Measurements from ENCODE around the gene L3HYPDH. TPM values are rescaled to one million over a fixed set of nuclear protein-coding genes. Genes with fewer than 3 reads are reported as not detected.
"Not testable (repeated sequence)": the region's sequence is repeated elsewhere in the genome, so short reads cannot be mapped to it uniquely, and the experiment has no call there.

L3HYPDH gene
- total RNA-seq, 1 donor from 2014 or later: 9.1 TPM

DNA sequence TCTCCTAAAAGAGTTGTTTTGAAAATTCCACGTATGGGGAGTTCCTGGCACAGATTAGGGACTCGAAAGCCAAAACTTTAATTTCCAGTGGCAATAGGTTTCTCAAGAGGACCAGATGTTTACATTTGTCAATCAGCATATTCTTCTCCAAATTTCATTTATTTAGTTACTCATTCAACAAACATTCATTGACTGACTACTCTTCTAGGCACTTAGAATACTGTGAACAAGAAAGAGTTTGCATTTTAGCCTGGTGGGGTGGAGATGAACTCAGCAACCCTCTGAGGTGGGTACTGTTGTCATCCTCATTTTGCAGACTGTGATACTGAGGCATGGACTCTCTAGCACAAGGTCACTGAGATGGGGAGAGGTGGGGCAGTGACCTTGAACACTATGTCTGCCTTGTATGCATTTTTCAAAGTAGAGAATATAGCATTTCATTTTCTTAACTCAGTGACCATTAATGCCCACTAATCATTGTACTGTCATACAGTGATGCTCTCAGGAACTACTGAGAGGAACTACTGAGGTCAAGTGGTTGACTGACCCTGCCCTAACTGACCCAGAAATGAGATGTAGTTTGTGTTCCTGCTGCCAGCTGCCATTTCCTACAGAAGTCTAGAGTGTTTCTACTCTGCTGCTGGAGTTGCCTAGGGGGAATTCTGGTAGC, 2.2 kb downstream of the L3HYPDH start:
- intact Hi-C loops (cut with DNase I): no loop called here
- DNase-seq (no peak), ATAC-seq (ENCODE audit: poor library complexity) (no peak)

DNA sequence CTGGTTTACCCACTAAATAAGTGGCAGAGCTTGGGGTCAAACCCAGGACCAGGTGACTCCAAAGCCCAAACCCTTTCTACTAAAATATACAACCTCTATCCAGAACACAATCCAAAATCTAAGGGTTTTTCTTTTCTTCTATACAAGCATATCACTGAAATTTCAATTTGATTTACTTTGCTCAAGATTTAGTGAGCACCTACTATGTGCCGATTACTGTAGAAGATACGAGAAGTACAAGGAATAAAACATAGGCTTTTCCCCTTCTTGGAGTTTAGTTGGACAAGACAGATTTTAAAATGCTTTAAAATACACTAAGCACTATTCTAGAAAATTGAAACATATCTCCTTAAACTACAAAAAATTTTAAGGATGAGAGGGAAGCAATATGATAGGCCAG, 2.8 kb downstream of the L3HYPDH start:
- no peak for ATAC-seq (ENCODE audit: poor library complexity)
- intact Hi-C loops (cut with DNase I): no loop called here
- no peak for DNase-seq

GRCh38 chr14:59480166-59480565, 4.0 kb downstream of the L3HYPDH start:
- no peak for ATAC-seq (ENCODE audit: poor library complexity)
- intact Hi-C loops (cut with DNase I): no loop called here
- DNase-seq: no peak

DNA sequence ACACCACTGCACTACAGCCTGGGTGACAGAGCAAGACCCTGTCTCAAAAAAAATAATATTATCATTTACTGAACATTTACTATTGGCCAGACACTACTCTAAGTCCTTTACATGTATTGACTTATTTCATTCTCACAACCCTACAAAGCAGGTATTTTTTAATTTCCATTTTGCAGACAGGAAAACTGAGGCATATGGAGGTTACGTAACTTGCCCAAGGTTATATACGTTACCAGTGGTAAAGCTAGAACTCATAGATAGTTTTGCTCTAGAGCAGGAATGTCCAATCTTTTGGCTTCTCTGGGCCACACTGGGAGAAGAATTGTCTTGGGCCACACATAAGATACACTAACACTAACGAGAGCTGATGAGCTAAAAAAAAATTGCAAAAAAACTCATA, 5.7 kb downstream of the L3HYPDH start:
- no peak for ATAC-seq (ENCODE audit: poor library complexity)
- intact Hi-C loops (cut with DNase I): no loop called here
- DNase-seq: no peak

DNA sequence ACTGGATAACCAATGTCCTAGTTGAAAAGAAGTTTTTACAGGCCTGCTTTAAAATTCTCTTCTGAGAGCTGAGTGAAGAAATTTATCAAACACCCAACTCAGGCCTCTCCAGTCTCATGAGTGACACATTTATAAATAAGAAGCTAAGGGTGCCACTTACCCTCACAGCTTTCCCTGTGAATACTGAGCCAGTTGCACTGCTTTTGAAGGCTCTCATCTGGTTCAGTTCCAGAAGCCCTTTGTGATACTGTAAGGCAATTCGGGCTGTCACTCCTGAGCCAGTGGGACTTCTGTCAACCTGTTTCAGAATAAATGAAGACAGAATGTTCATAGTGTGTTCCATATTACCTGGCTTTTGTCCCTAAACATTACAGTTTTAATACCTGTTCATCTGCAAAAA, 8.5 kb downstream of the L3HYPDH start:
- intact Hi-C loops (cut with DNase I): no loop called here
- peak; percentile 71 for ATAC-seq (ENCODE audit: poor library complexity)
- DNase-seq: no peak

- ATAC-seq (ENCODE audit: poor library complexity): peak; percentile 22
Measured at GRCh38 chr14:59474172-59474571, 10.0 kb downstream of the L3HYPDH start.

DNA sequence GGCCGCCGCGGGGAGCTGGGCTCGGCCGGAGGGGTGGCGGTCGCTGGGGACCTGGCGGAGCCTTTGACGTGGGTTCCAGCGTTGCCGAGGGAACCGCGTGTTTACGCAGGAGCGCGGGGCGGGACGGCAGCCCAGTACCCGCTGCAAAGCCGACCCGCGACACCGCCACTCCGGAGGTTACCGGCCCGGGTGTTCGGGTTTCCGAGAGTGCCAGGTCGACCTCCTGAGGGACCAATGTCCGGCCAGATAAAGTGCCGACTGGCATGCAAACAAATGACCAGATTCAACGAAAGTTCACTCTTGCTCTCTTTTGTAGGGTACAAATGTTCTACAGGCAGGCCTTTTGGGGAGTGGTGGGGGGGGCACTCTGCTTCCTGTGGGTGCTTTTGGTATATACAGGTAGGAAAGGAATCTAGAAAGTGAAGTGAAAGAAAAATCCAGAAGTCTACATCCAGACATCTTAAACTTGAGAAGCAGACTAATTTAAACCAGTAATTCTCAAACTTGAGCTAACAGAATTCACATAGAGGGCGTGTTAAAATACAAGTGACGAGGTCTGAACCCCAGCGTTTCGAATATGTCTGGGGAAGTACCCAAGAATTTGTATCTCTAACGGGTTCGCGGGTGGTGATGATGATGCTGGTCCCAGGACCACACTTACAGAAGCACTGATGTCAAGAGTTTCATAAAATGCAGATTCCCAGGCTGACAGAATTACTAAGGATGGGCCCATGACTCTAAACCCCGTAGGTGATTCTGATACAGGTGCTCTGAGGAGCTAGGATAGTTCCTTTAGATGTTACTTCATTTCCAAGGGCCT, 18.7 kb downstream of the L3HYPDH start, which contains the start of gene GPR135:
Gene GPR135, minus strand, starts transcription at position 65 of the 820 bp plus-strand sequence. CDS start 154 bp downstream, outside the sequence.
- DNase-seq (peak; percentile 73), ATAC-seq (ENCODE audit: poor library complexity) (peak; percentile 73)
- intact Hi-C loops (cut with DNase I): no loop called here

More at GRCh38 chr14:59474172-59474571, 10.0 kb downstream of the L3HYPDH start:
- DNase-seq: no peak
- intact Hi-C loops (cut with DNase I): no loop called here

- ATAC-seq (ENCODE audit: poor library complexity) (peak; percentile 94), DNase-seq (peak; percentile 81)
- intact Hi-C loops (cut with DNase I): no loop called here
Measured at GRCh38 chr14:59464486-59465315, 19.5 kb downstream of the L3HYPDH start.

DNA sequence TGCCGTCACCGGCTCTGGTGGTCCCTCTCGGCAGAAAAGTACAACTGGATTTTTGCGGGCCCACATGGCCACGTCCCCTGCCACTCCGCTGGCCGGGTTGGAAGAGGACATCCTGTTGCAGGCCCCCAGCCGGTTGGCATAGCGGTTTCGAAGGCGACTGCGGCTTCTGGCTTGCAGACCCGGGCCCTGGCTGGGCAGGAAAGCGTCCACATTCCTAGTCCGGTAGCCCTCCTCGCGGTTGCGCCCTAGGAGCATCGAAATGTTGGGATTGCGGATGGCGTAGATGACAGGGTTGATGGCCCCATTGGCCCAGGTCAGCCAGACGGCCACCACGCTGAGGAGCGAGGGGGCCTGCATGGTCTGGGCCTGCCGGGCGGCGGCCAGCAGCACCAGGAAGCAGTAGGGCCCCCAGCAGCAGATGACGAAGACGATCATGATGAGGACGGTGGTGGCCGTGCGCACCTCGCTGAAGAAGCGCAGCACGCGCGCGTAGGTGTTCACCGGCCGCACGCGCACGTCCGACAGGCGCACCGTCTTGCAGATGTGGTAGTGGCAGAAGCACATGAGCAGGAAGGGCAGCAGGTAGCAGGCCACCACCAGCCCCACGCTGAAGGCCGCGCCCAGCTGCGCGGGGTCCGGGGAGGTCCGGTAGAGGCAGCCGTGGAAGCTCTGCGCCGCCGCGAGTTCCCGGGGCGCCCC, 20.3 kb downstream of the L3HYPDH start:
- intact Hi-C loops (cut with DNase I): no loop called here
- DNase-seq (no peak), ATAC-seq (ENCODE audit: poor library complexity) (no peak)

GRCh38 chr14:59461891-59462290, 22.3 kb downstream of the L3HYPDH start:
- no peak for ATAC-seq (ENCODE audit: poor library complexity)
- DNase-seq: no peak
- intact Hi-C loops (cut with DNase I): no loop called here

GRCh38 chr14:59460378-59460777, 23.8 kb downstream of the L3HYPDH start:
- ATAC-seq (ENCODE audit: poor library complexity): no peak
- no peak for DNase-seq
- intact Hi-C loops (cut with DNase I): no loop called here

- DNase-seq: no peak
- no peak for ATAC-seq (ENCODE audit: poor library complexity)
- intact Hi-C loops (cut with DNase I): no loop called here
Measured at GRCh38 chr14:59458486-59458885, 25.7 kb downstream of the L3HYPDH start.

DNA sequence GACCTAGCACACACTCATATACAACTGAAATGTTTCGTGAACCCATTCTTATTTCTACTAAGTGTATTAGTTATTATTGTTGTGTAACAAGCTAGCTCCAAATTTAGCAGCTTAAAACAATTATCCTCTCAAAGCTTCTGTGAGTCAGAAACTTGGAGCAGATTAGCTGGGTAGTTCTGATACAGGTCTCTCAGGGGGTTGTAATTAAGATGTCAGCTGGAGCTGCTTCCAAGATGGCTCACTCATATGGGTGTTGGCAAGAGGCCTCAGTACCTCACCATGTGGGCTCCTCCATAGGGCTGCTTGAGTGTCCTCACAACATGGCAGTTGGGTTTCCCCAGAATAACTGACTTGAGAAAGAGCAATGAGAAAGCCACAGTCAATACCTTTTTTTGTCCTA, 28.8 kb downstream of the L3HYPDH start:
- intact Hi-C loops (cut with DNase I): no loop called here
- ATAC-seq (ENCODE audit: poor library complexity) (no peak), DNase-seq (no peak)

GRCh38 chr14:59454139-59454538, 30.1 kb downstream of the L3HYPDH start:
- intact Hi-C loops (cut with DNase I): no loop called here
- no peak for DNase-seq
- ATAC-seq (ENCODE audit: poor library complexity): peak; percentile 79

- intact Hi-C loops (cut with DNase I): no loop called here
- ATAC-seq (ENCODE audit: poor library complexity) (no peak), DNase-seq (no peak)
Measured at GRCh38 chr14:59451849-59452248, 32.4 kb downstream of the L3HYPDH start.

- no peak for DNase-seq
- intact Hi-C loops (cut with DNase I): no loop called here
- ATAC-seq (ENCODE audit: poor library complexity): no peak
Measured at GRCh38 chr14:59450716-59451115, 33.5 kb downstream of the L3HYPDH start.

DNA sequence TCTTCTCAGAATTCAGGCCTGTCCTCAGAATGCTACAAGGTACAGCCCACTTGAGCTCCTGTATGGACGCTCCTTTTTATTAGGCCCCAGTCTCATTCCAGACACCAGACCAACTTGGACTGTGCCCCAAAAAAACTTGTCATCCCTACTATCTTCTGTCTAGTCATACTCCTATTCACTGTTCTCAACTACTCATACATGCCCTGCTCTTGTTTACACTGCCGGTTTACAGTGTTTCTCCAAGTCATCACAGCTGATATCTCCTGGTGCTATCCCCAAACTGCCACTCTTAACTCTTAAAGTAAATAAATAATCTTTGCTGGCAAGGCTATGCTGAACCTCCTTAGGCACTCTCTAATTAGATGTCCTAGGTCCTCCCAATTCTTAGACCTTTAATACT, 35.5 kb downstream of the L3HYPDH start:
- ATAC-seq (ENCODE audit: poor library complexity); intact Hi-C loops (cut with DNase I); DNase-seq: not testable (repeated sequence)

GRCh38 chr14:59439256-59439965, 44.8 kb downstream of the L3HYPDH start:
- intact Hi-C loops (cut with DNase I): no loop called here
- DNase-seq (no peak), ATAC-seq (ENCODE audit: poor library complexity) (peak; percentile 63)

Data from Right ventricle myocardium superior (tissue), 1 donor.